ENCODE data around the gene GIMAP5. TPM values are rescaled to one million over a fixed set of nuclear protein-coding genes. Genes with fewer than 3 reads are reported as not detected.
A peak's percentile ranks its signal among the peaks of the same experiment; 100 is the strongest.

Gene GIMAP5
- total and polyA plus RNA-seq, 2 experiments from 2014 or later: not detected

DNA sequence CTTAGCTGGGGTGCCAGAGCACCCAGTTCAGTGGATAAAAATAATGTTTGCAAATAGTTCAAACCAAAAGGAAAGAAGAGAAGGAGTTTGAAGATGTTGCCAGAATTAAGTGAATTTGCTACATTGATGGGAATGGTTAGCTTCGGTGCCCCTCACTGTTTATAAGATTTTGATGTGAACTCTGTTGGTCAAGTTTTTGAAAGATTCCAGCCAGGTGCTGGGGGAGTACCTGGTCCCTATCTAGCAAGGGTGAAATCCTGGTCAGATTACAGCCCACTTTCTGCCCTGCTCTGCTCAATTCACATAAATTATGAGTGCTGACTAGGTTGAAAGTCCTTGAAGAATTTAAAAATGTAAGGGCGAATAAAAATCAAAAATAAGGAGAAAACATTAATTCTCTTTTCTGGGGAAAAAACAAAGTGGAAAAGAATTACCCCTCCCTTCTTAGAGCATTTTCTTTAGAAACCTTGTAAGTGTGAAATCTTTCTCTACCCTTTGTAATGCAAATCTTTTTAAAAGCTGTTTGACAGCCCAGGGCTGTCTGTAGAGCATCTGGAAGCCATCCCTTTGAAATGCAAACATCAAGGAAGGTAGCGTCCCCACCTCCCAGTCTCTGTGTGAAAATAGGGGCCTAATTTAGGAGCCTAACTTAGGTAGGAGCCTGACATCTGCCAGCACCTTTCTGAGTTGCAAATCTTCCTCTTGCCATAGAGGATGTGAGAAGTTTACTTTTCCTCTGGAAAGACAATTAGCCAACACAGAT is 1.4 kb upstream of the GIMAP5 start:
- in situ Hi-C loops (cut with MboI): no loop called here
- DNase-seq: no peak
- H3F3A ChIP-seq (ENCODE audit: insufficient read depth): no peaks in the 10 kb centered on the region
- H3K9me2 ChIP-seq (ENCODE audit: insufficient read depth): no peaks in the 10 kb centered on the region
- no peaks in the 10 kb centered on the region for H3K27me3 ChIP-seq (replicated peaks; ENCODE audit: insufficient read depth)
- H4K20me1 ChIP-seq (ENCODE audit: insufficient read depth): no peaks in the 10 kb centered on the region
- no peak overlapping the region for H3K9ac ChIP-seq
- H3K4me2 ChIP-seq (ENCODE audit: unreplicated experiment): no peak overlapping the region
- H3K4me1 ChIP-seq (ENCODE audit: insufficient read depth): no peaks in the 10 kb centered on the region
- WGBS, 2 experiments (ENCODE audit: low coverage in 1 of 2, low lambda C conversion rate in 2 of 2, missing lambda C conversion rate in 2 of 2): 2 to 5% methylated on average over 3 of the region's 3 CpGs
- no peaks in the 10 kb centered on the region for H3K36me3 ChIP-seq (ENCODE audit: low read depth)
- no peak overlapping the region for H2AFZ ChIP-seq
- no peak overlapping the region for H3K4me3 ChIP-seq
- TF ChIP-seq EZH2 (IDR thresholded peaks at IDR 0.05; ENCODE audit: insufficient read depth, poor library complexity, severe bottlenecking) (no peak), EZH2phosphoT487 (IDR thresholded peaks at IDR 0.05; ENCODE audit: insufficient read depth, low read depth) (no peak)
- H3K9me3 ChIP-seq (ENCODE audit: low read depth): no peaks in the 10 kb centered on the region
- no peak overlapping the region for H3K27ac ChIP-seq
- no peaks in the 10 kb centered on the region for H3K79me2 ChIP-seq (ENCODE audit: insufficient read depth)

DNA sequence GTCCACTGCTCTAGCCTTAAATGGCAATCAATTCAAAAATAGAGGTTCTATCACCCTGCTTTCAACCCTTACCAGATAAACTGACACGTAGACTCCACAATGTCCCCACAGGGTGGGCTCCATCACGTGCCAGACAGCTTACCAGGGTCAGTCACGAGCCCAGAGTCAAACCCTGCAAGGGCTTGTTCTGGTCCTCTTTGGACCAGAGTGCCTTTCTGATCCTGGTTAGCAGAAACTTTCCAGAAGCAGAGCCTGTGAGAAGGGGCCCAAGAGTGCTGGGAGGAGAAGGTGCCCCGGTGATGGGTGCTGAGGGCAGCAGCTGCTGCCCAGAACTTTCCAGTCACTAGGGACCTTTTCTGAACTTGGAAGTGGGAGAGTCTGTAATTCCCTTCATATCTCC is 354 bp upstream of the GIMAP5 start:
- 16 to 29% methylated on average over 4 of the region's 4 CpGs for WGBS, 2 experiments (ENCODE audit: low coverage in 1 of 2, low lambda C conversion rate in 2 of 2, missing lambda C conversion rate in 2 of 2)
- Histone ChIP-seq H3K4me2 (ENCODE audit: unreplicated experiment) (no peak overlapping the region), H3K4me1 (ENCODE audit: insufficient read depth) (no peaks in the 10 kb centered on the region), H3K79me2 (ENCODE audit: insufficient read depth) (no peaks in the 10 kb centered on the region), H3K9ac (no peak overlapping the region), H3K27ac (no peak overlapping the region), H3K9me2 (ENCODE audit: insufficient read depth) (no peaks in the 10 kb centered on the region), H3K9me3 (ENCODE audit: low read depth) (no peaks in the 10 kb centered on the region), H3K4me3 (no peak overlapping the region), H3K27me3 (replicated peaks; ENCODE audit: insufficient read depth) (no peaks in the 10 kb centered on the region), H3F3A (ENCODE audit: insufficient read depth) (no peaks in the 10 kb centered on the region), H4K20me1 (ENCODE audit: insufficient read depth) (no peaks in the 10 kb centered on the region), H2AFZ (no peak overlapping the region), H3K36me3 (ENCODE audit: low read depth) (no peaks in the 10 kb centered on the region)
- in situ Hi-C loops (cut with MboI): no loop called here
- DNase-seq: no peak
- TF ChIP-seq EZH2phosphoT487 (IDR thresholded peaks at IDR 0.05; ENCODE audit: insufficient read depth, low read depth) (no peak), EZH2 (IDR thresholded peaks at IDR 0.05; ENCODE audit: insufficient read depth, poor library complexity, severe bottlenecking) (no peak)

DNA sequence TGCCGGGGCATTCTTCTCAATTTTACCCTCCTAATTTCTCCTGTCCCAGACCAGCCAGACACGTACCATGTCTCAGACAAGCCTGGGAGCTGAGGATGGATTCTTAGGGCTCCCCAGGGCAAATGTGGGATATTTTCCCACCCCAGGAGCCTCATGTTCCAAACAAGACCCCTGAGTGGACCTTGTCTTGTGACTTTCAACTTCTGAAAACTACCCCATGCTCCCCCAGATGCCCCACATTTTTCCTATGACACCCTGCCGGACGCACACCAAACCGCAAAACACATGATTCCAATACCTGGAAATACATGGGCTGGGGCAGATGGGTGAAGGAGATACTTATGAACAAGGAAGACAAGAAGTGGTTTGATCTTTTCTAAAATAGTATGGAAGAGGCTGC is 874 bp downstream of the GIMAP5 start:
- no peaks in the 10 kb centered on the region for H3K27me3 ChIP-seq (replicated peaks; ENCODE audit: insufficient read depth)
- no peak overlapping the region for H3K4me3 ChIP-seq
- H4K20me1 ChIP-seq (ENCODE audit: insufficient read depth): no peaks in the 10 kb centered on the region
- no peaks in the 10 kb centered on the region for H3K4me1 ChIP-seq (ENCODE audit: insufficient read depth)
- no peaks in the 10 kb centered on the region for H3K9me3 ChIP-seq (ENCODE audit: low read depth)
- DNase-seq: no peak
- no peak overlapping the region for H3K9ac ChIP-seq
- H3K9me2 ChIP-seq (ENCODE audit: insufficient read depth): no peaks in the 10 kb centered on the region
- H3K4me2 ChIP-seq (ENCODE audit: unreplicated experiment): no peak overlapping the region
- H3K36me3 ChIP-seq (ENCODE audit: low read depth): no peaks in the 10 kb centered on the region
- 43 to 51% methylated on average over 5 of the region's 5 CpGs for WGBS, 2 experiments (ENCODE audit: low coverage in 1 of 2, low lambda C conversion rate in 2 of 2, missing lambda C conversion rate in 2 of 2)
- no peak overlapping the region for H2AFZ ChIP-seq
- no peak overlapping the region for H3K27ac ChIP-seq
- H3F3A ChIP-seq (ENCODE audit: insufficient read depth): no peaks in the 10 kb centered on the region
- no peak for TF ChIP-seq EZH2phosphoT487 (IDR thresholded peaks at IDR 0.05; ENCODE audit: insufficient read depth, low read depth)
- no peak for TF ChIP-seq EZH2 (IDR thresholded peaks at IDR 0.05; ENCODE audit: insufficient read depth, poor library complexity, severe bottlenecking)
- no peaks in the 10 kb centered on the region for H3K79me2 ChIP-seq (ENCODE audit: insufficient read depth)
- in situ Hi-C loops (cut with MboI): no loop called here

DNA sequence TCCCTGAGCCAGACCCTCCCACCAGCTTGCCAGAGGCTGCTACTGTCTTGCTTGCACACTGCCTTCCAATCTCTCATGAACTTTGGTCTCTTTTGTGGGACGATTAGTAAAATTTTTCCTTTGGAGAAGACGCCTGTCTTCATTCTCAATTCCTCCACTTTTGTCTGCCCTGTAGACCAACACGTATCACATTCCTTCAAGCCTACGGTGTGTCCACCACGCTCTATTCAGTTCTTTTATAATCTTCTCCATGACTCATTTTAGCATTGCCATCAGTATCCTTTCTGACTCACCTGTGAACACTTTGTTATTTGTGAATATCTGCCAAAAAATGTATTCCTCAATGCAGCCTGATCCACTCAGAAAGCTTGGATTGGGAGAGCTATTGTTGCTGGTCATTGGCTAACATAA is 1.4 kb downstream of the GIMAP5 start:
- DNase-seq: peak; percentile 23
- TF ChIP-seq EZH2phosphoT487 (IDR thresholded peaks at IDR 0.05; ENCODE audit: insufficient read depth, low read depth): no peak
- no peak for TF ChIP-seq EZH2 (IDR thresholded peaks at IDR 0.05; ENCODE audit: insufficient read depth, poor library complexity, severe bottlenecking)
- Histone ChIP-seq H3K27ac (no peak overlapping the region), H3K36me3 (ENCODE audit: low read depth) (no peaks in the 10 kb centered on the region), H3K4me1 (ENCODE audit: insufficient read depth) (no peaks in the 10 kb centered on the region), H3K4me2 (ENCODE audit: unreplicated experiment) (no peak overlapping the region), H3K9me3 (ENCODE audit: low read depth) (no peaks in the 10 kb centered on the region), H3F3A (ENCODE audit: insufficient read depth) (no peaks in the 10 kb centered on the region), H3K9ac (no peak overlapping the region), H3K4me3 (no peak overlapping the region), H2AFZ (no peak overlapping the region), H4K20me1 (ENCODE audit: insufficient read depth) (no peaks in the 10 kb centered on the region), H3K79me2 (ENCODE audit: insufficient read depth) (no peaks in the 10 kb centered on the region), H3K27me3 (replicated peaks; ENCODE audit: insufficient read depth) (no peaks in the 10 kb centered on the region), H3K9me2 (ENCODE audit: insufficient read depth) (no peaks in the 10 kb centered on the region)
- 52 to 55% methylated on average over 5 of the region's 5 CpGs for WGBS, 2 experiments (ENCODE audit: low coverage in 1 of 2, low lambda C conversion rate in 2 of 2, missing lambda C conversion rate in 2 of 2)
- in situ Hi-C loops (cut with MboI): no loop called here

All from GM23248 (cell line).